Activated CD4-positive, alpha-beta T cell treated with anti-CD3 and anti-CD28 coated beads for 1 hour (primary cell): ENCODE data around the gene PHF13.

Source experiments
- DNase-seq: peaks from one replicate; pipeline ENCODE4 v3.0.0-alpha.2; 2020

PHF13 gene

DNA sequence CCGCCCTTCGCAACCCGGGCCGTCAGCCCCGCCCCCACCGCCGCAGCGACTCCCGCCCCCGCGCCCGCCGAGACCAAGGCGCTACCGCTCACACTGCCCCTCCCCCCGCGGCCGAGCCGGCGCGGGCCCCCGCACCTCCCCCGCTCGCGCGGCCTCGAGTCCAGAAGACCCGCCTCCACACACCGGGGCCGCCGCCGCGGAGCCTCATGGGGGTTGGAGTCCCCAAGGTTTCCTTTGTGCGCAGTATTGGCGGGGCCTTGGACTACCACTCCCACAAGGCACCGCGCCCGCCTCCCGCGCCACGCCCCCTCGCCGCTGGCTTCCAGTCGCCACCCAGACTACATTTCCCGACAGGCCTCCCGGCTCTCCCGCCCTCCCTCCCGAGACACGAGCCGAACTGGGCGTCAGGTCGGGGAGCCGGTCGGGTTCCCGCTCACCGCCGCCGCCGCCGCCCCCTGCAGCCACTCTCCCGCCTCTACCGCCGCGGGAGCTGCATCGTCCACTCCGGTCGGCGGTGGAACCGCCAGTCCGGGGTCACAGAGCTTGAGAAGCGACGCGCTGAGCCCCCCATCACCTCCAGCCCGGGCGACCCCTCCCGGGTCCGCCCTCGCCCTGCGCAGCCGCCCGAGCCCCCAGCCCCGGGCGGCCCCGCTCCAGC is at the start of gene PHF13:
TSS of gene PHF13 (plus strand) at position 371 of the 658 bp plus-strand sequence. CDS start 336 bp downstream, outside the sequence.
- peak; percentile 99 for DNase-seq

DNA sequence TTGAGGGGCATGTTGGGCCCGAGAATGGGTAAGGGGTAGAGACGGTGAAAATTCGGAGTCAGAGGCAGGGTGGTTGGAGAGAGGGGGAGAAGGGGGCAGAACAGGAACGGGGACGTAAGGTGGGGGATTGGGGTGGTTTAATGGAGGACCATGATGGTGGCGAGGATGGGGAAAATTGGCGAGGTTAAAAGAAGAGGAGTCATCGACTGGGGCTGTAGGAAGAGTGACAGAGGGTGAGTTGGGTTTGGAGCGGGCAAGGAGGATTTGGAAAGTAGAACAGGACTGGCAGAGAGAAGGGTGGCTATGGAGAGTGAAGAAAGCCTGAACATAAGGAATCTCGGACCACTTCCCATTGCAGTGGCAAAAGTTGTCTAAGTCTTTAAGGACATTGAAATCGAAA is 44.5 kb upstream of the PHF13 start:
- DNase-seq = no peak

GRCh38 chr1:6570100-6570499 is 43.4 kb upstream of the PHF13 start:
- DNase-seq = no peak

- no peak for DNase-seq
Observed at GRCh38 chr1:6570987-6571386, 42.5 kb upstream of the PHF13 start.

- DNase-seq = no peak
Observed at GRCh38 chr1:6572653-6573383, 40.7 kb upstream of the PHF13 start.

DNA sequence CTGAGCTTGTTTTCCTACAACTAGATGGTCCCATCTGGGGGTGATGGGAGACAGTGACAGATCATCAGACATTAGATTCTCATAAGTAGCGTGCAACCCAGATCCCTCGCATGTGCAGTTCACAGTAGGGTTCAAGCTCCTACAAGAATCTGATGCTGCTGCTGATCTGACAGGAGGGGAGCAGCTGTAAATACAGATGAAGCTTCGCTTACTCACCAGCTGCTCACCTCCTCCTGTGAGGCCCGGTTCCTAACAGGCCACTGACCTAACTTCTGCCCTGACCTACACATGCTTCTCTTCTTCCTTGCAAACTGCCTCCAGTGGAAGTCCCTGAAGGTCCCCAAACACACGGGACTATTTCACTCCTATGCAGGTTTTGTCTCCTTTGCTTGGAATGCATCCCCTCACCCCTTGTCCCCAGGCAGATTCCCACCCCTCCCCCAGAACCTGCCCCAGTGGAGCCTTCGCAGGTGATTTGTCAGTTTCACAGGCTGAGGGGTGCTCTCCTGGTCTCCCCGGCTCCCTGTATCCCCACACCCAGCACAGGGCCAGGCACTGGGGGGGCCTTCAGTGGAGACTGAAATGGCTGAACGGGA is 39.4 kb upstream of the PHF13 start:
- no peak for DNase-seq

GRCh38 chr1:6574818-6575217 is 38.7 kb upstream of the PHF13 start:
- DNase-seq = no peak

GRCh38 chr1:6577831-6578525 is 35.6 kb upstream of the PHF13 start:
- DNase-seq = no peak

DNA sequence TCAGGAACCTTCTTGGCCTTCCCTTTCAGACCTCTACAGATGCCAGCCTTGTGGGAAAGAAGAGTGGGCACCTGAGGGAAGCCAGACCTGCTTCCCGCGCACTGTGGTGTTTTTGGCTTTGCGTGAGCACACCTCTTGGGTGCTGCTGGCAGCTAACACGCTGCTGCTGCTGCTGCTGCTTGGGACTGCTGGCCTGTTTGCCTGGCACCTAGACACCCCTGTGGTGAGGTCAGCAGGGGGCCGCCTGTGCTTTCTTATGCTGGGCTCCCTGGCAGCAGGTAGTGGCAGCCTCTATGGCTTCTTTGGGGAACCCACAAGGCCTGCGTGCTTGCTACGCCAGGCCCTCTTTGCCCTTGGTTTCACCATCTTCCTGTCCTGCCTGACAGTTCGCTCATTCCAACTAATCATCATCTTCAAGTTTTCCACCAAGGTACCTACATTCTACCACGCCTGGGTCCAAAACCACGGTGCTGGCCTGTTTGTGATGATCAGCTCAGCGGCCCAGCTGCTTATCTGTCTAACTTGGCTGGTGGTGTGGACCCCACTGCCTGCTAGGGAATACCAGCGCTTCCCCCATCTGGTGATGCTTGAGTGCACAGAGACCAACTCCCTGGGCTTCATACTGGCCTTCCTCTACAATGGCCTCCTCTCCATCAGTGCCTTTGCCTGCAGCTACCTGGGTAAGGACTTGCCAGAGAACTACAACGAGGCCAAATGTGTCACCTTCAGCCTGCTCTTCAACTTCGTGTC is 34.7 kb upstream of the PHF13 start:
- DNase-seq = no peak

- DNase-seq = peak; percentile 95
Observed at GRCh38 chr1:6579374-6580118, 34.0 kb upstream of the PHF13 start, which contains the start of gene ZBTB48. TSS of gene ZBTB48 (plus strand) at chr1:6579994. CDS start at chr1:6580610, 616 bp downstream.

DNA sequence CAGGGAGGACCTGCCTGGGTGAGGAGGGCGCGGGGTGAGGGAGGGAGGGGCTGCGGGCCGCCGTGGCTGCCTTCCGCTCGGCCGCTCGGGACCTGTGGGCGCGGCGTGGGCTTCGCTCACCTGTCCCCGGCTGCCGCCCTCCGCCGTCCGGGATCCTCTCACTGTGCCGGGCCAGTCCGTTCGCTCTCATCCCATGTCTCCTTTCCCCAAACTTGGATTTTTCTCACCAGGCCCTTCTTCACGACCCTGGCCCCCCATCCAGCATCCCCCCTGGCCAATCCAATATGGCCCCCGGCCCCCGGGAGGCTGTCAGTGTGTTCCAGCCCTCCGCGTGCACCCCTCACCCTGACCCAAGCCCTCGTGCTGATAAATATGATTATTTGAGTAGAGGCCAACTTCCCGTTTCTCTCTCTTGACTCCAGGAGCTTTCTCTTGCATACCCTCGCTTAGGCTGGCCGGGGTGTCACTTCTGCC is 33.4 kb upstream of the PHF13 start:
- no peak for DNase-seq

DNA sequence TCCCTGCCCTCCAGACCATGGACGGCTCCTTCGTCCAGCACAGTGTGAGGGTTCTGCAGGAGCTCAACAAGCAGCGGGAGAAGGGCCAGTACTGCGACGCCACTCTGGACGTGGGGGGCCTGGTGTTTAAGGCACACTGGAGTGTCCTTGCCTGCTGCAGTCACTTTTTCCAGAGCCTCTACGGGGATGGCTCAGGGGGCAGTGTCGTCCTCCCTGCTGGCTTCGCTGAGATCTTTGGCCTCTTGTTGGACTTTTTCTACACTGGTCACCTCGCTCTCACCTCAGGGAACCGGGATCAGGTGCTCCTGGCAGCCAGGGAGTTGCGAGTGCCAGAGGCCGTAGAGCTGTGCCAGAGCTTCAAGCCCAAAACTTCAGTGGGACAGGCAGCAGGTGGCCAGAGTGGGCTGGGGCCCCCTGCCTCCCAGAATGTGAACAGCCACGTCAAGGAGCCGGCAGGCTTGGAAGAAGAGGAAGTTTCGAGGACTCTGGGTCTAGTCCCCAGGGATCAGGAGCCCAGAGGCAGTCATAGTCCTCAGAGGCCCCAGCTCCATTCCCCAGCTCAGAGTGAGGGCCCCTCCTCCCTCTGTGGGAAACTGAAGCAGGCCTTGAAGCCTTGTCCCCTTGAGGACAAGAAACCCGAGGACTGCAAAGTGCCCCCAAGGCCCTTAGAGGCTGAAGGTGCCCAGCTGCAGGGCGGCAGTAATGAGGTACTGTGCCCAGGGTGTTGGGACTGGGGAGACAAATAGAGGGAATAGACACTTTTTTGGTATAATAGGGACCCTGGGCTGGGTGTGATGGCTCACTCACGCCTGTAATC is 32.7 kb upstream of the PHF13 start:
- DNase-seq = no peak

DNA sequence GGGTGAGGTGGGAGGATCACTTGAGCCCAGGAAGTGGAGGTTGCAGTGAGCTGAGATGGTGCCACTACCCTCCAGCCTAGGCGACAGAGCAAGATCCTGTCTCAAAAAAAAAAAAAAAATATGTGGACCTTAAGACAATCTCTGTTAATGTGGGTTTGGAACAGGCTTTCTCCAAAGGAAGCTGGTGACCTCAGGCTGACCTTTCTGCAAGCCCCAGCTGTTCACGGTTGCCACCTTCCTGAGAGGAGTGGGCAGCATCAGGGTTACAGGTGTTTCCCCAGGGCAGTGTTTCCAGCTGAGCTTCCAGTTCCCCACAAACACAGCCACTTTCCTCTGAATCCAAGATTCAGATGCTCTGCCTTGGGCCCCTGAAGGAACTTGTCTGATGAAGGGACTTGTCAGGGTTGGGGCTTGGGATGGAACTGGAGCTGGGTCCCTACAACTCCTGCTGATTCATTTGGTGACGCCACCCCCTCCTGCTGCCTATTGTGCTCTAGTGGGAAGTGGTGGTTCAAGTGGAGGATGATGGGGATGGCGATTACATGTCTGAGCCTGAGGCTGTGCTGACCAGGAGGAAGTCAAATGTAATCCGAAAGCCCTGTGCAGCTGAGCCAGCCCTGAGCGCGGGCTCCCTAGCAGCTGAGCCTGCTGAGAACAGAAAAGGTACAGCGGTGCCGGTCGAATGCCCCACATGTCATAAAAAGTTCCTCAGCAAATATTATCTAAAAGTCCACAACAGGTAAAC is 31.8 kb upstream of the PHF13 start:
- DNase-seq = no peak

GRCh38 chr1:6582370-6582769 is 31.2 kb upstream of the PHF13 start:
- no peak for DNase-seq

DNA sequence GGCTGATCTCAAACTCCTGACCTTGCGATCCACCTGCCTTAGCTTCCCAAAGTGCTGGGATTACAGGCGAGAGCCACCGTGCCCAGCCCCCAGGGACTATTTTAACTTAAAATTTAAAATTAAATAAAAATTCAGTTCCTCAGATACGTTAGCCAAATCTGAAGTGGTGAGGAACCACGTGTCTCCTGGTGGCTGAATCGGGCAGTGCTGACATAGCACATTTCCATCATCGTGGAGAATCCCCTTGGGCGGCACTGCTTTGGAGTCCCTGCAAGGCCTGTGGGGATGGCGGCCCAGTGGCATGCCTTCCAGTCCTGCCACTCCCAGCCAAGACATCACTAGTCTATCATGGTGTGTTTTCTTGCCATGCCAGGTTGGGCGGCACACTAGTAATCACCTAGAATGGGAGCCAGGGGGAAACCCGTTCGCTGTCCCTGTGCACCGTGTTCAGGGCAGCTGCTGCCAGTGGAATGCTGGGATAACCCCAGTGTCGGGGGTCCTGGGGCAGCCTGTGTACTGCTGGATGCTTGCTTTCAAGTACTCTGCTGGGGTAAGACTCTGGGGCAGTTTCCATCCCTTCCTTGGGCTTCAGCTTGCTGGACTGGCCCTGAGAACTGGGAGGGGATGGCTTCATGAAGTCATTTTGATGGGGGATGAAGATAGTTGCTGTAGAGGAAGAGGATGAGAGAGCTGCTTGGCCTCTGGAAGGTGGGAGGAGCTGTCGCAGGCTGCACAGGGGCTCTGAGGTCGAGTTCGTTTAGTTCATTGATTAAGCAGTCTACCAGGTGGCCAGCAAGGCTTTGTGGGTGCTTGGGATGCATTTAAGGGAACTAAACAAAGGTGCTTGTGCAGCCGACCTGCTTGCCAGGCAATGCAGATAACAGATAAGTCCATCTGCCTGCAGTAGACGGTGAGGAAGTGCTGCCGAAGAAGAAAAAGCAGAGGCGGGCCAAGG is 29.1 kb upstream of the PHF13 start:
- no peak for DNase-seq

DNA sequence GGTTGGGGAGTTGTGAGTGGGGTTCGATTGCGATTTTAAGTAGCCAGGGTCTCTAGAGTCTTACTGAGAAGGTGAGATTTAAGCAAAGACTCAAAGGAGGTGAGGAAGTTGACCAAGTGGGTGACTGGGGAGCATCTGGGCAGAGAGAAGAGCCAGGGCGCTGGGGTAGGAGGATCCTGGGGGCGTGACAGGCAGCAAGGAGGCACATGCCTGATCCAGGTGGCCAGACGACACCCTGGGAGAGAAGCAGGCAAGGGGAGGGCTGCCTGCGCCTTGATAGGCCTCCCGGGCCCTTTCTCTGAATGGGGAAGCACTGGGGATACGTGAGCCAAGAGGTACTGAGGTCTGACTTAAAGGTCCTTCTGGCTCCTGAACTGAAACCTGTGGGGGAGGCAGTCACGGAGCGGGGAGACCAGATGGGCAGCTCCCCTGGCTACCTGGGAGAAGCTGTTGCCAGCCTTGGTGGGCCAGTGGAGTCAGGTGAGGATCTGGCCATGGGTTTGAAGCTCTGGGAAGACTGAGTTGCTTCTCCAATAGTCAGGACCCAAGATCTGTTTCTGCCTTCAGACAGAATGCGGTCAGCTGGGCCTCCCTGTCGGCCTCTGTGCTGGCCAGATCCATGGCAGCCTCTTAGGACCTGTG is 28.3 kb upstream of the PHF13 start:
- DNase-seq = no peak

DNA sequence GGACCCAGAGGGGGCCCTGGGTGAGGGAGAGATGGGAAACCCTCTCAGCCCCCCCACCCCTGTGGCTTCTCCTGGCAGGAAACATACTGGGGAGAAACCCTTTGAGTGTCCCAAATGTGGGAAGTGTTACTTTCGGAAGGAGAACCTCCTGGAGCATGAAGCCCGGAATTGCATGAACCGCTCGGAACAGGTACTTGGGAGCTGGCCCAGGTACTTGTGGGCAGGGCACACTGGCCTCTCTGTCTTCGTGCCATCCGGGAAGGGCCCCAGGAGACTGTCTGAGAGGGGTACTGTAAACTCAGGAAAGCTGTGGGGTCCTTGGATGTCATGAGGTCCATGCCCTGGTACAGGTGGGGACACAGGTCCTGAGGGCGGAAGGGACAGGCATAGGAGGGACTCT is 27.7 kb upstream of the PHF13 start:
- no peak for DNase-seq

DNA sequence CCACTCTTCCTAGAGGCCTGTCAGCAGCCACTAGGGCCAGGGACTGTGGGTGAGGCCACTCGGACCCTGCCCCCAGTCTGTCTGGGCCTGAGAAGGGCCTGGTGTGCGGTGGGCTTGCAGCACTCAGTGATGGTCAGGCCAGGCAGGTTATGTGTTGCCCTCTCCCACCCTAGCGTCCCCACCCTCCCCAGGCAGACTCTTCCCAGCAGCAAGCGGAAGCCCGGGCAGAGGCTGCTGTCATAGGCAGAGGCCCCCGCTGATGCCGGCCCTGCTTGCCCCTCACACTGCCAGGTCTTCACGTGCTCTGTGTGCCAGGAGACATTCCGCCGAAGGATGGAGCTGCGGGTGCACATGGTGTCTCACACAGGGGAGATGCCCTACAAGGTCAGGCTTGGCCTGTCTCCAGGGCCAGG is 27.1 kb upstream of the PHF13 start:
- no peak for DNase-seq
